ENCODE results near the gene CPNE5.

Gene CPNE5

DNA sequence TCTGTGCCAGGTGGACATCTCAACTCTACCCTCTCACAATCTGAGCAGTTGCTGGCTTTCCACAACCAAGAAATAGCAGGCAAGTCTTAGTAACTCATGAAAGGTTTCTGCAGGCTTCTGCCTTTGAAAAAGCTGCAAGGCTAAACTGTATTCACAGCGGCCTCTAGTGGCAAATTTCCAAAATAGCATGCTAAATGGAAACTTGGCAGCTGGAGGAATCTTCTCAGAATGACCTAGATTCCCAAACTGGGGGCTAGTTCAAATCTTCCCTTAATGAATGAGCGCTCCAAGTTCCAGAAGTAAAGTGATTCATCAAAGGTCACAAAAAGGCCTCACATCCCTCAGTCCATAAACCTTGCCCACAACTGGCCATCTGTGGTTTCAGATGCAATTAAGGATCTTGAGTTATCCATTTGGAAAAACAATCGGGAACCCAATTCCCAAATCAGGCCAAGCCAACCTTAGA lies 11.9 kb upstream of the CPNE5 start:
- TF ChIP-seq TEAD4 (IDR thresholded peaks at IDR 0.05) (0 out of 2 replicates have a peak, but pooled peaks have one; percentile 8), RAD21 (IDR thresholded peaks at IDR 0.05; ENCODE audit: low read depth) (peak; percentile 72), CREB1 (IDR thresholded peaks at IDR 0.05; ENCODE audit: low read depth) (no peak)

DNA sequence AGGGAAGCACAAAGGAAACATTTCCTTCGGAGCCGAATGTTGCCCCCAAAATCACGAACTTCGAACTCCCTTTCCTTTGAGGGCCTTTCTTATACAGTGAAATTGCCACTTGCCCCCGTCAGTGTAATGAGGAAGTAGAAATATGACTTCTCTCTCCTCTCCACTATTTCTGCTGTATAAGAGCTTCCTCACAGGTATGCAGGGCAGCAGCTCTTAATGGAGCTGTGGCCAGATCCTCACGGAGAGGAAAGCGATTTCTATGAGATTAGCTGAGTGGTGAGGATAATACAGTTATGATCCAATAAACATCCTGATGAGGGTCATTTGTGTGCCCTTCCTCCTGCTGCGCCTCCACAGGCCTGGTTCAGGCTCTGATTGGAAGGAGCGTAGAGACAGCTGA lies 10.8 kb upstream of the CPNE5 start:
- TF ChIP-seq CEBPB (IDR thresholded peaks at IDR 0.05) (no peak), REST (IDR thresholded peaks at IDR 0.05; ENCODE audit: low read depth) (no peak), YY1 (IDR thresholded peaks at IDR 0.05; ENCODE audit: low read depth) (no peak), FOXM1 (IDR thresholded peaks at IDR 0.05; ENCODE audit: borderline replicate concordance, low read depth) (no peak), ZBTB7A (IDR thresholded peaks at IDR 0.05; ENCODE audit: low read depth) (no peak), RAD21 (IDR thresholded peaks at IDR 0.05; ENCODE audit: low read depth) (no peak), EGR1 (IDR thresholded peaks at IDR 0.05) (no peak), TCF12 (IDR thresholded peaks at IDR 0.05; ENCODE audit: low read depth) (no peak), TAF1 (IDR thresholded peaks at IDR 0.05; ENCODE audit: low read depth) (no peak)

DNA sequence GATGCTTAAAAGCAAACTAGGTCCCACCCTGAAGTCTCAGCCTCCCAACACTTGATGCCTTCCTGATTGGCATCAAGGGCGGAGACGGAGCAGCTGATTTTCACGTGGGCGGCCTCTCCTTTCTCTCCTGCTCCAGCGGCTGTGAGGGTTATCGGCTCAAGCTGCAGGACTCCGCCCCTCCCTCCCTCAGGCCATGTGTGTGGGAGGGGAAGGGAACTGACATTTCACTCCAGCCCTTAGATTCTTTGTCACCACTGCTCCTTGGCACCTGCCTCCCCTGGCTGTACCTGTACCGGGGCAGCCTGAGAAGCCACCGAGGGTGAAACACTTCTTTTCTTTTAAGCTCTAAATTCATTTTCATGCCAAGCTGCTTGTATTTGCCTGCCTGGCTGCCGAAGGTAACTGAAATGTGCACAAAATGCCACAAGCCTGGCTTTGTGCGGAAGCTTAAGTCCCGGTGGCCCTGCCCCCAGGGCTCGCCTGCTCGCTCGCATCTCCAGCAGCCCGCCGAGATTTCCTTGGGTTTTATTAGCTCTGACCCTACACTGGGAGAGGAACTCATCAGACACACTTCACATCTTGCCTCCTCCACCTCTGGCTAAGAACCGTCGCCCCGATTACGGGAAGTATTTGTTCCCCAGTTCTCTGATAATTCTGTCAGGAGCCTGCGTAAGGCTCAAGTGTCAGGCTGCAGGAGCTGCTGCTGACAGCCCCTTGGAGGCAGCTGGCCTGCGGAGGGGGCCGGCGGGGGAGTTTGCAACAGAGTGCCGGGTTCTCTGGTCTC lies 9.6 kb upstream of the CPNE5 start:
- TF ChIP-seq EP300 (IDR thresholded peaks at IDR 0.05; ENCODE audit: borderline replicate concordance) = no peak
- TF ChIP-seq USF1 (IDR thresholded peaks at IDR 0.05) = no peak
- no peak for TF ChIP-seq CEBPB (IDR thresholded peaks at IDR 0.05)
- TF ChIP-seq FOXM1 (IDR thresholded peaks at IDR 0.05; ENCODE audit: borderline replicate concordance, low read depth) = no peak
- TF ChIP-seq CREB1 (IDR thresholded peaks at IDR 0.05; ENCODE audit: low read depth) = no peak
- TF ChIP-seq ZBTB7A (IDR thresholded peaks at IDR 0.05; ENCODE audit: low read depth) = no peak
- no peak for TF ChIP-seq REST (IDR thresholded peaks at IDR 0.05; ENCODE audit: low read depth)
- no peak for TF ChIP-seq TAF1 (IDR thresholded peaks at IDR 0.05; ENCODE audit: low read depth)
- TF ChIP-seq TEAD4 (IDR thresholded peaks at IDR 0.05) = no peak
- TF ChIP-seq, protein P1, sequence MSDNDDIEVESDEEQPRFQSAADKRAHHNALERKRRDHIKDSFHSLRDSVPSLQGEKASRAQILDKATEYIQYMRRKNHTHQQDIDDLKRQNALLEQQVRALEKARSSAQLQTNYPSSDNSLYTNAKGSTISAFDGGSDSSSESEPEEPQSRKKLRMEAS (IDR thresholded peaks at IDR 0.05) = peak; percentile 41; the same call in 1 of the 2 replicates
- TF ChIP-seq TCF12 (IDR thresholded peaks at IDR 0.05; ENCODE audit: low read depth) = no peak
- TF ChIP-seq YY1 (IDR thresholded peaks at IDR 0.05; ENCODE audit: low read depth) = no peak
- no peak for TF ChIP-seq NFIC (IDR thresholded peaks at IDR 0.05)
- TF ChIP-seq EGR1 (IDR thresholded peaks at IDR 0.05) = peak; percentile 40; the same call in 1 of the 2 replicates

DNA sequence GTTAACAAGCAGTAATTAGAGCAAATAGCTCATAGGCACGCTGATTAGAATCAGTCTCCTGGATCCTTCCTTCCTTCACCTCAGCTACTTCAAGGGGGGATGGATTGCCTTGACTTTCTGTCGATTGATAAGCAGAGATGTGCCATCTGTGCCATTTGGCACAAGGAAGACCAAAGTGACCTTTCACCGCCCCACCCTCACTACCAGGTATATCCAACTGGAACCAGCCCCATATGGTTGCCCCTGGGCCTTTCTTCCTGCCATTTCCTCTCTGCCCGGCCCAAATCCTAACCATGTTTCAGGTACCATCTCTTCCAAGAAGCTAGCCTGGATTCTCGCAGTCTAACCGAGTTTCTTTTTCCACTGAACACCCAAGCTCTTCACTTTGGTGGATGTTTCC lies 8.7 kb upstream of the CPNE5 start:
- no peak for TF ChIP-seq RAD21 (IDR thresholded peaks at IDR 0.05; ENCODE audit: low read depth)
- no peak for TF ChIP-seq TAF1 (IDR thresholded peaks at IDR 0.05; ENCODE audit: low read depth)
- no peak for TF ChIP-seq NFIC (IDR thresholded peaks at IDR 0.05)
- no peak for TF ChIP-seq EP300 (IDR thresholded peaks at IDR 0.05; ENCODE audit: borderline replicate concordance)
- TF ChIP-seq TEAD4 (IDR thresholded peaks at IDR 0.05) = no peak
- TF ChIP-seq TCF12 (IDR thresholded peaks at IDR 0.05; ENCODE audit: low read depth) = no peak
- TF ChIP-seq ZBTB7A (IDR thresholded peaks at IDR 0.05; ENCODE audit: low read depth) = no peak
- no peak for TF ChIP-seq FOXM1 (IDR thresholded peaks at IDR 0.05; ENCODE audit: borderline replicate concordance, low read depth)
- TF ChIP-seq CEBPB (IDR thresholded peaks at IDR 0.05) = no peak
- no peak for TF ChIP-seq YY1 (IDR thresholded peaks at IDR 0.05; ENCODE audit: low read depth)

DNA sequence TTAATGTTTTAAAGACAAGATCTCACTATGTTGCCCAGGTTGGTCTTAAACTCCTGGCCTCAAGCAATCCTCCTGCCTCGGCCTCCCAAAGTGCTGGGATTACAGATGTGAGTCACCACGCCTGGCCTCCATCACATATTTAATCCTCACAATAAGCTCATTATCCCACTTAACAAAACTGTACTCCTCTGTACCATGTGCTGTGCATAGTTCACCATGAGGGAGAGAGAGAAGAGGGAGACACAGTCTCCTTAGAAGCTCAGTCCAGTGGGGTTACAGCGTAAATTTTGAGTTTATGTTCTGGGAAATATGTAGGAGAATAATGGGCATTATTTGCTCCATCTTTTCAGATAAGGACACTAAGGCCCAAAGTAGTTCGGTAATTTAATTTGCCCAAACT lies 7.9 kb upstream of the CPNE5 start:
- TF ChIP-seq ZBTB7A (IDR thresholded peaks at IDR 0.05; ENCODE audit: low read depth) = no peak
- TF ChIP-seq REST (IDR thresholded peaks at IDR 0.05; ENCODE audit: low read depth) = no peak
- TF ChIP-seq TCF12 (IDR thresholded peaks at IDR 0.05; ENCODE audit: low read depth) = no peak
- no peak for TF ChIP-seq CEBPB (IDR thresholded peaks at IDR 0.05)
- no peak for TF ChIP-seq NFIC (IDR thresholded peaks at IDR 0.05)
- no peak for TF ChIP-seq YY1 (IDR thresholded peaks at IDR 0.05; ENCODE audit: low read depth)
- TF ChIP-seq CREB1 (IDR thresholded peaks at IDR 0.05; ENCODE audit: low read depth) = no peak
- TF ChIP-seq RAD21 (IDR thresholded peaks at IDR 0.05; ENCODE audit: low read depth) = no peak
- no peak for TF ChIP-seq USF1 (IDR thresholded peaks at IDR 0.05)
- no peak for TF ChIP-seq EGR1 (IDR thresholded peaks at IDR 0.05)
- TF ChIP-seq EP300 (IDR thresholded peaks at IDR 0.05; ENCODE audit: borderline replicate concordance) = no peak
- no peak for TF ChIP-seq FOXM1 (IDR thresholded peaks at IDR 0.05; ENCODE audit: borderline replicate concordance, low read depth)
- TF ChIP-seq TEAD4 (IDR thresholded peaks at IDR 0.05) = no peak
- no peak for TF ChIP-seq TAF1 (IDR thresholded peaks at IDR 0.05; ENCODE audit: low read depth)
